ENCODE measurements around the gene FGF14.

The FGF14 gene

GRCh38 chr13:101709952-101710351 lies 691.9 kb downstream of the FGF14 start:
- Histone ChIP-seq H3K4me3 (ENCODE audit: low read depth in 1 of 5, low read length in 5 of 5) (no peak overlapping the region), H3K9ac (ENCODE audit: low read length in 5 of 5) (no peak overlapping the region), H3K4me1 (ENCODE audit: control insufficient read depth in 5 of 5, insufficient read depth in 5 of 5, low read length in 5 of 5) (no peaks in the 10 kb centered on the region)

GRCh38 chr13:101708115-101708514 lies 693.7 kb downstream of the FGF14 start:
- no peaks in the 10 kb centered on the region for H3K4me1 ChIP-seq (ENCODE audit: control insufficient read depth in 5 of 5, insufficient read depth in 5 of 5, low read length in 5 of 5)
- no peaks in the 10 kb centered on the region for H3K36me3 ChIP-seq (ENCODE audit: control insufficient read depth in 5 of 5, insufficient read depth in 5 of 5, low read length in 5 of 5)
- H3K9me3 ChIP-seq (ENCODE audit: control insufficient read depth in 5 of 5, low read length in 5 of 5): no peaks in the 10 kb centered on the region
- H3K27me3 ChIP-seq (ENCODE audit: control insufficient read depth in 5 of 5, insufficient read depth in 4 of 5, low read length in 5 of 5): no peaks in the 10 kb centered on the region
- H3K4me3 ChIP-seq (ENCODE audit: low read depth in 1 of 5, low read length in 5 of 5): no peak overlapping the region
- H3K27ac ChIP-seq (ENCODE audit: low read depth, low read length): no peak overlapping the region
- H3K9ac ChIP-seq (ENCODE audit: low read length in 5 of 5): no peak overlapping the region

More at GRCh38 chr13:101709952-101710351, 691.9 kb downstream of the FGF14 start:
- Histone ChIP-seq H3K27ac (ENCODE audit: low read depth, low read length) (no peak overlapping the region), H3K27me3 (ENCODE audit: control insufficient read depth in 5 of 5, insufficient read depth in 4 of 5, low read length in 5 of 5) (no peaks in the 10 kb centered on the region), H3K36me3 (ENCODE audit: control insufficient read depth in 5 of 5, insufficient read depth in 5 of 5, low read length in 5 of 5) (no peaks in the 10 kb centered on the region), H3K9me3 (ENCODE audit: control insufficient read depth in 5 of 5, low read length in 5 of 5) (no peaks in the 10 kb centered on the region)

- Histone ChIP-seq H3K27me3 (ENCODE audit: control insufficient read depth in 5 of 5, insufficient read depth in 4 of 5, low read length in 5 of 5) (no peaks in the 10 kb centered on the region), H3K27ac (ENCODE audit: low read depth, low read length) (no peak overlapping the region), H3K9me3 (ENCODE audit: control insufficient read depth in 5 of 5, low read length in 5 of 5) (no peaks in the 10 kb centered on the region), H3K4me1 (ENCODE audit: control insufficient read depth in 5 of 5, insufficient read depth in 5 of 5, low read length in 5 of 5) (no peaks in the 10 kb centered on the region), H3K9ac (ENCODE audit: low read length in 5 of 5) (no peak overlapping the region), H3K4me3 (ENCODE audit: low read depth in 1 of 5, low read length in 5 of 5) (no peak overlapping the region), H3K36me3 (ENCODE audit: control insufficient read depth in 5 of 5, insufficient read depth in 5 of 5, low read length in 5 of 5) (no peaks in the 10 kb centered on the region)
Measured at GRCh38 chr13:101707659-101708058, 694.2 kb downstream of the FGF14 start.

DNA sequence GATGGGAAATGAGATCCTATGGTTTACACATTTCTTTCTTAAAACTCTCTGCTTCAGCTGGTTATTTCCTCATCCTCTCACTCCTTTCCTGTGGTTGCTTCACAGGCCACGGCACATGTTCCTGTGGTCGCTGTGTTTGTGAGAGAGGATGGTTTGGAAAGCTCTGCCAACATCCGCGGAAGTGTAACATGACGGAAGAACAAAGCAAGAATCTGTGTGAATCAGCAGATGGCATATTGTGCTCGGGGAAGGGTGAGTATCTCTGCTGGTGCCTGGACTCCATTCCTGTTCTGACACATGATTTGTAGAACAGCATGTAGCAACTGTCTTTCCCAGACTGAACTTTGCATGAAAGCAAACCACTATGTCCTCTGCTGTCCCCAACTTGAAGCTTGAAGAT lies 695.2 kb downstream of the FGF14 start:
- Histone ChIP-seq H3K27me3 (ENCODE audit: control insufficient read depth in 5 of 5, insufficient read depth in 4 of 5, low read length in 5 of 5) (no peaks in the 10 kb centered on the region), H3K36me3 (ENCODE audit: control insufficient read depth in 5 of 5, insufficient read depth in 5 of 5, low read length in 5 of 5) (no peaks in the 10 kb centered on the region), H3K27ac (ENCODE audit: low read depth, low read length) (no peak overlapping the region), H3K4me1 (ENCODE audit: control insufficient read depth in 5 of 5, insufficient read depth in 5 of 5, low read length in 5 of 5) (no peaks in the 10 kb centered on the region), H3K9ac (ENCODE audit: low read length in 5 of 5) (no peak overlapping the region), H3K9me3 (ENCODE audit: control insufficient read depth in 5 of 5, low read length in 5 of 5) (no peaks in the 10 kb centered on the region), H3K4me3 (ENCODE audit: low read depth in 1 of 5, low read length in 5 of 5) (no peak overlapping the region)

- H3K27ac ChIP-seq (ENCODE audit: low read depth, low read length): no peak overlapping the region
Measured at GRCh38 chr13:101703838-101704237, 698.0 kb downstream of the FGF14 start.

DNA sequence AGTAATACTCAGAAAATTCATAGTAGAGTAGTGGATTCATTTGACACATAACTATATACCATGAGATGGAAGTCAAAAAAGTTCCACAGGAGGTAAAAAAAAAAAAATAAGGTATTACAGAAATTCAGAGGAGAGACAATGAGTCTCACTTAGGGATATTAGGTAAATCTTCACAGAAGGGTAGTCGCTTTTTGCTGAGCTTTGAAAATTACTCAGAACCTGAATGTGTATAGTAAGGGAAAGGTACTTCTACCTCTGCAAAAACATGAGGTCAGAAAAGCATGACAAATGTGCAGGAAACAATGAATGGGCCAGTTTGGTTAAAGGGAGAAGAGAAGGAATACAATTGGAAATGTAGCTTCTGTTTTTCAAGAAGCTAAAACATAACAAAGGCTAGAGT lies 698.8 kb downstream of the FGF14 start:
- H3K36me3 ChIP-seq (ENCODE audit: control insufficient read depth in 5 of 5, insufficient read depth in 5 of 5, low read length in 5 of 5): no peaks in the 10 kb centered on the region
- H3K9me3 ChIP-seq (ENCODE audit: control insufficient read depth in 5 of 5, low read length in 5 of 5): no peaks in the 10 kb centered on the region
- no peak overlapping the region for H3K9ac ChIP-seq (ENCODE audit: low read length in 5 of 5)
- H3K27me3 ChIP-seq (ENCODE audit: control insufficient read depth in 5 of 5, insufficient read depth in 4 of 5, low read length in 5 of 5): no peaks in the 10 kb centered on the region
- no peak overlapping the region for H3K4me3 ChIP-seq (ENCODE audit: low read depth in 1 of 5, low read length in 5 of 5)
- no peak overlapping the region for H3K27ac ChIP-seq (ENCODE audit: low read depth, low read length)
- H3K4me1 ChIP-seq (ENCODE audit: control insufficient read depth in 5 of 5, insufficient read depth in 5 of 5, low read length in 5 of 5): peaks cover 0 to 9% (median 4%) of the 10 kb centered on the region in 5 donors

More at GRCh38 chr13:101703838-101704237, 698.0 kb downstream of the FGF14 start:
- Histone ChIP-seq H3K36me3 (ENCODE audit: control insufficient read depth in 5 of 5, insufficient read depth in 5 of 5, low read length in 5 of 5) (no peaks in the 10 kb centered on the region), H3K27me3 (ENCODE audit: control insufficient read depth in 5 of 5, insufficient read depth in 4 of 5, low read length in 5 of 5) (no peaks in the 10 kb centered on the region), H3K4me1 (ENCODE audit: control insufficient read depth in 5 of 5, insufficient read depth in 5 of 5, low read length in 5 of 5) (peaks cover 0 to 9% (median 4%) of the 10 kb centered on the region in 5 donors), H3K4me3 (ENCODE audit: low read depth in 1 of 5, low read length in 5 of 5) (no peak overlapping the region), H3K9ac (ENCODE audit: low read length in 5 of 5) (no peak overlapping the region), H3K9me3 (ENCODE audit: control insufficient read depth in 5 of 5, low read length in 5 of 5) (no peaks in the 10 kb centered on the region)

GRCh38 chr13:101700598-101700997 lies 701.2 kb downstream of the FGF14 start:
- Histone ChIP-seq H3K9ac (ENCODE audit: low read length in 5 of 5) (no peak overlapping the region), H3K36me3 (ENCODE audit: control insufficient read depth in 5 of 5, insufficient read depth in 5 of 5, low read length in 5 of 5) (no peaks in the 10 kb centered on the region), H3K9me3 (ENCODE audit: control insufficient read depth in 5 of 5, low read length in 5 of 5) (no peaks in the 10 kb centered on the region), H3K4me3 (ENCODE audit: low read depth in 1 of 5, low read length in 5 of 5) (no peak overlapping the region), H3K27ac (ENCODE audit: low read depth, low read length) (no peak overlapping the region), H3K27me3 (ENCODE audit: control insufficient read depth in 5 of 5, insufficient read depth in 4 of 5, low read length in 5 of 5) (no peaks in the 10 kb centered on the region), H3K4me1 (ENCODE audit: control insufficient read depth in 5 of 5, insufficient read depth in 5 of 5, low read length in 5 of 5) (peaks cover 0 to 16% (median 7%) of the 10 kb centered on the region in 5 donors)

GRCh38 chr13:101698400-101698799 lies 703.4 kb downstream of the FGF14 start:
- no peaks in the 10 kb centered on the region for H3K27me3 ChIP-seq (ENCODE audit: control insufficient read depth in 5 of 5, insufficient read depth in 4 of 5, low read length in 5 of 5)
- H3K27ac ChIP-seq (ENCODE audit: low read depth, low read length): no peak overlapping the region
- H3K9ac ChIP-seq (ENCODE audit: low read length in 5 of 5): no peak overlapping the region
- H3K4me3 ChIP-seq (ENCODE audit: low read depth in 1 of 5, low read length in 5 of 5): no peak overlapping the region
- no peaks in the 10 kb centered on the region for H3K36me3 ChIP-seq (ENCODE audit: control insufficient read depth in 5 of 5, insufficient read depth in 5 of 5, low read length in 5 of 5)
- H3K9me3 ChIP-seq (ENCODE audit: control insufficient read depth in 5 of 5, low read length in 5 of 5): no peaks in the 10 kb centered on the region
- peaks cover 0 to 18% (median 7%) of the 10 kb centered on the region in 5 donors for H3K4me1 ChIP-seq (ENCODE audit: control insufficient read depth in 5 of 5, insufficient read depth in 5 of 5, low read length in 5 of 5)

DNA sequence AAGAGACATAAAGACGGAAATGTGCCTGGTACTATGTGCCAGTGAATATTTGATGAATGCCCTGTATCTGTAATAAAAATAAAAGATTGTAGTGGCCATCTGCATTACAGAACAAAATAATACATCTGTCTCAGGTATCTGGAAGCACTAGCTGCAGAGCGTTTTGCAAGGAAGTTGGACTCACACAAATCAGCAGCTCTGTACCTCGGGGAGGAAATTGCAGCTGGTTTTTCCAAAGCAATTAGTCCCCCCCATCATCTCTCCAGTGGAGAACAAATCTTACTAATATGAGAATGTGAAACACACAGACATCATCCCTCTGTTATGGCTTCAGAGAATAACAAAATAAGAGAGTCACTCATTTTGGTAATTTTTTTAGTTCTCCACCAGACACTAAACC lies 704.1 kb downstream of the FGF14 start:
- no peak overlapping the region for H3K27ac ChIP-seq (ENCODE audit: low read depth, low read length)

DNA sequence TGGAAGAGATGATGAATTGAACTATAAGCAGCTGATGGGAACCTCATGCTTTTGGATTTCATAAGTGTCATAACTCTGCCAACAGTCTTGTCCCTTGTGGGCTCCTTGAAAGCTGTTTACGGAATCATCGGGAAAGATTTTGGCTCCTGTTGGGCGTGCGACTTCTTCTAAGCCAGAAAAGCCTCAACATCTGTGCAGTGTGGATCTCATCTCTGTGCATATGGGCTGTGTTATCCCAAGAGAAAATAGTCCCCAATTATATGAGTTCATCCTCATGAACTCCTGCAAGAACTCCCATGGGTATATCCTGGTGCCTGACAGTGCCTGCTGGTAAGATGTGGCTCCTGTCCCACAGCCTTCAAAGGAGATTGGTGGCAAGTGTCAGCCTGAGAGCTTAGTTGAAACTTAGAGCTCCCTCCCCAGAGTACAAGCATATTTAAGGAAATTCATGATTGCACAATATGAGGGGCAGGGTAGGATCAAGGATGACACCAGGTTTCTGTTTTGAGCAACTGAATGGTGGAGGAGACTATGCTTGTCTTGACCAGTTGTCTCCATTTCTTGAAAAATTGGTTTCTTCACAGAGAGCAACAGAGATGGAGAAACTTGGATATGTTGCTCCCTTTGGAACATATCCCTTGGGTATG lies 705.9 kb downstream of the FGF14 start:
- Histone ChIP-seq H3K4me3 (ENCODE audit: low read depth in 1 of 5, low read length in 5 of 5) (no peak overlapping the region), H3K4me1 (ENCODE audit: control insufficient read depth in 5 of 5, insufficient read depth in 5 of 5, low read length in 5 of 5) (peaks cover 0 to 18% (median 7%) of the 10 kb centered on the region in 5 donors), H3K27me3 (ENCODE audit: control insufficient read depth in 5 of 5, insufficient read depth in 4 of 5, low read length in 5 of 5) (no peaks in the 10 kb centered on the region), H3K9ac (ENCODE audit: low read length in 5 of 5) (no peak overlapping the region), H3K27ac (ENCODE audit: low read depth, low read length) (no peak overlapping the region), H3K36me3 (ENCODE audit: control insufficient read depth in 5 of 5, insufficient read depth in 5 of 5, low read length in 5 of 5) (no peaks in the 10 kb centered on the region), H3K9me3 (ENCODE audit: control insufficient read depth in 5 of 5, low read length in 5 of 5) (no peaks in the 10 kb centered on the region)

More for the DNA sequence above, 704.1 kb downstream of the FGF14 start:
- Histone ChIP-seq H3K4me1 (ENCODE audit: control insufficient read depth in 5 of 5, insufficient read depth in 5 of 5, low read length in 5 of 5) (peaks cover 0 to 18% (median 7%) of the 10 kb centered on the region in 5 donors), H3K9me3 (ENCODE audit: control insufficient read depth in 5 of 5, low read length in 5 of 5) (no peaks in the 10 kb centered on the region), H3K36me3 (ENCODE audit: control insufficient read depth in 5 of 5, insufficient read depth in 5 of 5, low read length in 5 of 5) (no peaks in the 10 kb centered on the region), H3K27me3 (ENCODE audit: control insufficient read depth in 5 of 5, insufficient read depth in 4 of 5, low read length in 5 of 5) (no peaks in the 10 kb centered on the region), H3K4me3 (ENCODE audit: low read depth in 1 of 5, low read length in 5 of 5) (no peak overlapping the region), H3K9ac (ENCODE audit: low read length in 5 of 5) (no peak overlapping the region)
